Muscle layer of colon (tissue), 2 donors: ENCODE measurements around the gene TMC4.
"Not testable (repeated sequence)": the region's sequence is repeated elsewhere in the genome, so short reads cannot be mapped to it uniquely, and the experiment has no call there.

ENCODE experiments used
- H3K27ac ChIP-seq: one replicate; pipeline ENCODE4 v1.7.0; 2013; ENCODE audit warnings: low read depth, mild to moderate bottlenecking, low read length, moderate library complexity
- H3K27me3 ChIP-seq, 2 donors: one replicate each; pipeline ENCODE4 v1.7.0; 2013; ENCODE audit warnings: low read length in 2 of 2, mild to moderate bottlenecking in 2 of 2; ENCODE audit not compliant: insufficient read depth in 2 of 2, control insufficient read depth in 1 of 2
- H3K36me3 ChIP-seq: one replicate; pipeline ENCODE4 v1.7.0; 2013; ENCODE audit warnings: mild to moderate bottlenecking, low read length; ENCODE audit not compliant: insufficient read depth
- H3K4me1 ChIP-seq: one replicate; pipeline ENCODE4 v1.7.0; 2013; ENCODE audit warnings: mild to moderate bottlenecking, low read length; ENCODE audit not compliant: insufficient read depth
- H3K4me3 ChIP-seq, 2 donors: one replicate each; pipeline ENCODE4 v1.7.0; 2013; ENCODE audit warnings: low read length in 2 of 2, low read depth in 1 of 2, mild to moderate bottlenecking in 1 of 2, moderate library complexity in 1 of 2
- H3K9ac ChIP-seq: one replicate; pipeline ENCODE4 v1.7.0; 2013; ENCODE audit warnings: low read length
- H3K9me3 ChIP-seq: one replicate; pipeline ENCODE4 v1.7.0; 2013; ENCODE audit warnings: mild to moderate bottlenecking, low read length
- donor health status: abdominal sarcoma.
- donor health status: Adenocarcinoma of cecum.

TMC4 gene

GRCh38 chr19:54209058-54209810 is 36.3 kb upstream of the TMC4 start:
- Histone ChIP-seq H3K4me3 (no peak overlapping the region), H3K27ac (peak overlapping the region; percentile 56), H3K36me3 (peaks cover 40% of the 10 kb centered on the region), H3K9me3 (no peaks in the 10 kb centered on the region), H3K4me1 (peaks cover 25% of the 10 kb centered on the region), H3K27me3 (no peaks in the 10 kb centered on the region), H3K9ac (no peak overlapping the region)

GRCh38 chr19:54208784-54209057 is 35.8 kb upstream of the TMC4 start:
- Histone ChIP-seq H3K4me1 (peaks cover 28% of the 10 kb centered on the region), H3K36me3 (peaks cover 43% of the 10 kb centered on the region), H3K9ac (no peak overlapping the region)

GRCh38 chr19:54207983-54208783 is 35.2 kb upstream of the TMC4 start:
- Histone ChIP-seq H3K9ac (no peak overlapping the region), H3K4me3 (no peak overlapping the region), H3K36me3 (peaks cover 49% of the 10 kb centered on the region), H3K27me3 (no peaks in the 10 kb centered on the region), H3K27ac (peak overlapping the region; percentile 24), H3K9me3 (no peaks in the 10 kb centered on the region), H3K4me1 (peaks cover 32% of the 10 kb centered on the region)

More at GRCh38 chr19:54208784-54209057, 35.8 kb upstream of the TMC4 start:
- Histone ChIP-seq H3K27ac (peak overlapping the region; percentile 56), H3K27me3 (no peaks in the 10 kb centered on the region), H3K9me3 (no peaks in the 10 kb centered on the region), H3K4me3 (no peak overlapping the region)

GRCh38 chr19:54207676-54207982 is 34.7 kb upstream of the TMC4 start:
- Histone ChIP-seq H3K36me3 (peaks cover 54% of the 10 kb centered on the region), H3K27me3 (no peaks in the 10 kb centered on the region), H3K9ac (no peak overlapping the region), H3K9me3 (no peaks in the 10 kb centered on the region), H3K4me1 (peaks cover 37% of the 10 kb centered on the region), H3K27ac (no peak overlapping the region), H3K4me3 (no peak overlapping the region)

- not testable (repeated sequence) for H3K4me3 ChIP-seq, H3K9ac ChIP-seq, H3K27ac ChIP-seq, H3K9me3 ChIP-seq, H3K27me3 ChIP-seq
- H3K4me1 ChIP-seq = peaks cover 42% of the 10 kb centered on the region
- peaks cover 58% of the 10 kb centered on the region for H3K36me3 ChIP-seq
Measured at GRCh38 chr19:54207193-54207592, 34.2 kb upstream of the TMC4 start.

GRCh38 chr19:54206831-54207177 is 33.8 kb upstream of the TMC4 start:
- no peaks in the 10 kb centered on the region for H3K9me3 ChIP-seq
- H3K27ac ChIP-seq = no peak overlapping the region
- no peak overlapping the region for H3K9ac ChIP-seq
- H3K36me3 ChIP-seq = peaks cover 59% of the 10 kb centered on the region
- peaks cover 46% of the 10 kb centered on the region for H3K4me1 ChIP-seq
- H3K4me3 ChIP-seq = no peak overlapping the region
- H3K27me3 ChIP-seq = no peaks in the 10 kb centered on the region

GRCh38 chr19:54206030-54206830 is 33.3 kb upstream of the TMC4 start:
- H3K4me3 ChIP-seq = no peak overlapping the region
- H3K36me3 ChIP-seq = peaks cover 59% of the 10 kb centered on the region
- H3K4me1 ChIP-seq = peaks cover 51% of the 10 kb centered on the region
- no peaks in the 10 kb centered on the region for H3K27me3 ChIP-seq
- no peaks in the 10 kb centered on the region for H3K9me3 ChIP-seq
- no peak overlapping the region for H3K9ac ChIP-seq
- H3K27ac ChIP-seq = no peak overlapping the region

- Histone ChIP-seq H3K4me3 (no peak overlapping the region), H3K9ac (no peak overlapping the region), H3K27ac (no peak overlapping the region), H3K9me3 (no peaks in the 10 kb centered on the region), H3K36me3 (peaks cover 59% of the 10 kb centered on the region), H3K4me1 (peaks cover 47% of the 10 kb centered on the region), H3K27me3 (no peaks in the 10 kb centered on the region)
Measured at GRCh38 chr19:54204767-54205468, 32.0 kb upstream of the TMC4 start.

GRCh38 chr19:54203151-54203611 is 30.2 kb upstream of the TMC4 start:
- H3K4me1 ChIP-seq = peaks cover 31% of the 10 kb centered on the region
- H3K36me3 ChIP-seq = peaks cover 53% of the 10 kb centered on the region
- peak overlapping the region; percentile 0 for H3K9ac ChIP-seq
- no peak overlapping the region for H3K27ac ChIP-seq
- H3K9me3 ChIP-seq = no peaks in the 10 kb centered on the region
- H3K27me3 ChIP-seq = no peaks in the 10 kb centered on the region
- H3K4me3 ChIP-seq = no peak overlapping the region

GRCh38 chr19:54201980-54202379 is 29.0 kb upstream of the TMC4 start:
- Histone ChIP-seq H3K4me1 (peaks cover 31% of the 10 kb centered on the region), H3K27me3 (no peaks in the 10 kb centered on the region), H3K9ac (peak overlapping the region; percentile 99), H3K9me3 (no peaks in the 10 kb centered on the region), H3K27ac (no peak overlapping the region), H3K36me3 (peaks cover 41% of the 10 kb centered on the region), H3K4me3 (peak overlapping the region in 1 of 2 donors; percentile 95)

GRCh38 chr19:54201172-54201701 is 28.3 kb upstream of the TMC4 start:
- Histone ChIP-seq H3K36me3 (peaks cover 33% of the 10 kb centered on the region), H3K4me3 (peak overlapping the region; percentile 73 to 95), H3K4me1 (peaks cover 27% of the 10 kb centered on the region)

More at GRCh38 chr19:54201172-54201701, 28.3 kb upstream of the TMC4 start:
- peak overlapping the region; percentile 86 for H3K27ac ChIP-seq
- peak overlapping the region; percentile 99 for H3K9ac ChIP-seq
- no peaks in the 10 kb centered on the region for H3K27me3 ChIP-seq
- H3K9me3 ChIP-seq = no peaks in the 10 kb centered on the region
